ENCODE measurements around the gene SBNO1. TPM values are rescaled to one million over a fixed set of nuclear protein-coding genes. Genes with fewer than 3 reads are reported as not detected.

SBNO1 gene
- 16.2 and 17.0 TPM in 2 replicates for total RNA-seq

GRCh38 chr12:123364532-123365024 is at the start of gene SBNO1:
SBNO1 (minus strand) TSS chr12:123364847; CDS start chr12:123350441, 14,406 bp downstream.

Other genes with a start within 250 kb of the SBNO1 start
- 2.9 and 4.1 TPM in 2 replicates for gene PITPNM2, start 213.8 kb downstream of the SBNO1 start, total RNA-seq
- gene MPHOSPH9, start 131.7 kb downstream of the SBNO1 start, total RNA-seq, result 15.0 and 28.2 TPM in 2 replicates
- 12.0 and 17.7 TPM in 2 replicates for gene MTRFR, start 131.4 kb downstream of the SBNO1 start, total RNA-seq
- 135 and 193 TPM in 2 replicates for gene CDK2AP1, start 93.0 kb downstream of the SBNO1 start, total RNA-seq
- gene KMT5A, start 19.3 kb upstream of the SBNO1 start, total RNA-seq, result 42.1 and 54.0 TPM in 2 replicates
- 2.2 and 3.9 TPM in 2 replicates for gene RILPL2, start 71.8 kb upstream of the SBNO1 start, total RNA-seq
- gene SNRNP35, start 93.3 kb upstream of the SBNO1 start, total RNA-seq, result 9.6 and 14.2 TPM in 2 replicates
- gene RILPL1, start 168.9 kb upstream of the SBNO1 start, total RNA-seq, result 19.1 and 24.3 TPM in 2 replicates
- gene TMED2, start 219.7 kb upstream of the SBNO1 start, total RNA-seq, result 211 and 241 TPM in 2 replicates
- gene DDX55, start 237.3 kb upstream of the SBNO1 start, total RNA-seq, result 10.0 and 20.2 TPM in 2 replicates

Data from hair follicular keratinocyte (primary cell).